Nucleus accumbens (tissue), 56 donors: ENCODE results near the gene PHLDB2.

Experiments
- DNase-seq, 56 donors: peaks; one replicate each; lab custom pipeline; 2025; lab: John Stamatoyannopoulos, UW

Gene PHLDB2

DNA sequence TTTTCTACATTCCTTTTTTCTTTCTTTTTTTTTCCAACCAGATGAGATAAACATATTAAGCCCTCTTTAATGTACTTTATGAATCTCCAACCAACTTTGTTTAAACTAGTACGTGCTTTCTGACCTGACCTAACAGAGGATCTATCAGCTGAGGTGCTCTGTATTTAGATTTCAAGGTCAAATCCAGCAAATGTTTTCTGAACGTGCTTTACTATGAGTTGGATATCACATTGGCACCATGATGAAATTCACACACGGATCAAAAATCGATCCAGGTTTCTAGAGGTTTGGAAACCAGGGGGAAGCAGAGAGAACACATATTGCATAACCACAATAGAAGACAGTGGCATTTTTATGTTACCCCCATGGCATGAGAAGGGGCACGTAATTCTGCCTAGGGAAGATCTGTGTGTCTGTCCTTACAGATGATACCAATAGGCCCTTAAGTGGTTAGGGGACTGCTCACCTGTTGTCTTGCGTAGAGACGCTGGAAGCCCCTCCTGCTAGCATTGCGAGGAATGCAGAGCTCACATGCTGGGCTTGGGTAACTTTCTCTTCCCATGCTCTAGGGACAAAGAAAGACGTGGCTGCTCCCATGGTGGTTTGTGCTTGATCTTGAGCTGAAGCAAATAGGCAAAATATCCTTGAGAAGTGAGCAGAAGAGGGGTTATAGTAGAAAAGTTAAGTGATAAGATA is 60.5 kb downstream of the PHLDB2 start:
- no peak for DNase-seq

GRCh38 chr3:111921181-111921580 is 62.1 kb downstream of the PHLDB2 start:
- DNase-seq, result no peak

DNA sequence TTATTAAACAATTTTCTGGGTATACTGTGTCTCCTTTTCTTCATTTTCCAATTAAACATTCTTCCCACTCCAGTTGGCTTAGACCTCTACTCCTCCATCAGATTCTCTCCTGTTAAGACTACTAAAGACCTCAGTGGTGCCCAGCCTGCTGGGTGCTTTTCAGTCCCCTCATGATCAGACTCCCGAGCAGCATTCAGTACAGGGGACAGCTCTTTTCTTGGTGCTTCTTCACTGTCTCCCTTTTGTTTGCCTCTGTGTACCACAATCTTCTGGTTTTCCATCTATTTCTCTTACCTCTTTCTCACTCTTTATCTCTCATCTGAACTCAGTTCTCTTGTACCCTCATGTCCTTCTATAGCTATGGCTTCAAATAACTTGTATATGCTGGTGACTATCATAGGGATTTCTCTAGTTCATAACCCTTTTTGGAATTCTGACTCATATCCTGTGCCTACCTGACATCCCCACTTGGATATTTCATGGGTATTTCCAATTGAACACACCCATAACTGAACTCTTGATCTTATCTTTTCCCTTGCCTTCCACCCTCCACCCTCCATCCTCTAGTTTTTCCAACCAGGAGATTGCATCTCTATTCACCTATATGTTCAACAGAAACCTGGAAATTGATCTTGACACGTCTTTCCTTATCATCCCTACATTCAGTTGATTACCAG is 64.2 kb downstream of the PHLDB2 start:
- DNase-seq, result no peak

- no peak for DNase-seq
Measured at GRCh38 chr3:111923806-111924205, 64.7 kb downstream of the PHLDB2 start.

- peak in 1 of 56 donors; percentile 1 for DNase-seq
Measured at GRCh38 chr3:111924283-111924682, 65.2 kb downstream of the PHLDB2 start.

GRCh38 chr3:111926266-111926676 is 67.2 kb downstream of the PHLDB2 start:
- DNase-seq, result no peak

GRCh38 chr3:111928613-111929012 is 69.5 kb downstream of the PHLDB2 start:
- DNase-seq, result no peak

GRCh38 chr3:111929484-111929883 is 70.4 kb downstream of the PHLDB2 start:
- DNase-seq, result no peak

- no peak for DNase-seq
Measured at GRCh38 chr3:111932946-111933345, 73.9 kb downstream of the PHLDB2 start.

DNA sequence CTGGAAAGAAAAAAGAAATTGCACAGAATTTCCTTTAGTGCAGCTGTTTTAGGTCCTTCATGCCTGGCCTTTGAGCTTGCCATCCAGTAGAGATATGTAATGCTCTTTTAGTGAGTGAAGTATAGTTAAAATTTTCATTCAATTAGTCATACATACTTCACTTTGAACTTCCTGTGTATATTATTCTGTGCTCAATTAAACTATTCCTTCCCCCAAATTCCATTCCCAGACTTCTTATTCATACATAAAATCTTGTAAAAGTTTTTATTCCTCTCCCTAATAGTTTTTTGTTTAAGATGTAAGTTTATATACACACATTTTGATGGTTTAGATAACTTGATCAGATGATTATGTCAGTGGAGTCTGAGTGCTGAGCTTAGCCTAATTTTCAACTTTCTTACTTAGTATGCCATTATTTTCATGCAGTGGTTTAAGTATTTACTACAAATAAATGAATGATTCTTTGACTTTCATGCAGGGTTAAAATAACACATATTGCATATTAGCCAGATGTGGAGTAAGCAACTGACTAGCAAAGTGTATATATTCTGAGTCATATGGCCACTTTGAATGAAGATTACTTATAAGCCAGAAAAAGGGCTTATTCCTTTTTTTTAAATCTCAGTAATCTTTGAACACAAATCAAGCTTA is 77.3 kb downstream of the PHLDB2 start:
- no peak for DNase-seq

DNA sequence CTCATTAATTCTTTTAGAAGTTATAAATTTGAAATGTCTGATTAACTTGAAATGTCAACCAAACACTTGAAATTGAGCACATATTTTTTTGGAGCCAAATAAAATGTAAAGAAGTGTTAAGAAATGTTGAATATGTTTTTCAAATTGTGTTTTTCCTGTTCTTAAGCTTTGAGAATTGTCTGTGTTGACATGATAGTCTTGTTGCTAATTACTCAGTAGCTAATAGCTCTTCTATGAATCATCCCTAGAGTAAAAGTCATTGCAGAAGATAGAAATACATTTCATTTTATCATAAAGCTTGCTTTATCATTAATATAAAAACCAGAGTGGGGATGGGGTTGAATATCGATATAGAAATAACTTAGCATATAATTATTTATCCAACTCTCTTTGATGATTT is 77.9 kb downstream of the PHLDB2 start:
- DNase-seq, result no peak

DNA sequence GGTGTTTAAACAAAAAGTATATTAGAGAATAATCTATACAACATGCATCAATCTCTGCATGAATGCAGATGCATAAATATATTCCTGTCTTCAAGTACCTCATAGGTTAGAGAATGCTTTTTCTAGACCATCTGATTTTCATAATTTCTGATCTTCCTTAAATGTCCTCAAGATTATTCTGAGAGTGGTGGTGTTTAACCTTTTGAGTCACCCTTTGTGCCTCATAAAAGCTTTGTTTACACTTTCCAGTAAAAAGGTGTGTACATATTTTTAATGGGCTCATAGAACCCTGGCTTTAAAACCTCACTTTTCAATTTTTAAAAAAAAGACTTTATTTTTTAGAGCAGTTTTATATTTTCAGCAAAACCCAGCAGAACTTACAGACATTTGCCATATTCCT is 78.8 kb downstream of the PHLDB2 start:
- no peak for DNase-seq

- DNase-seq, result no peak
Measured at GRCh38 chr3:111939873-111940272, 80.8 kb downstream of the PHLDB2 start.

- DNase-seq, result no peak
Measured at GRCh38 chr3:111943533-111943932, 84.5 kb downstream of the PHLDB2 start.

DNA sequence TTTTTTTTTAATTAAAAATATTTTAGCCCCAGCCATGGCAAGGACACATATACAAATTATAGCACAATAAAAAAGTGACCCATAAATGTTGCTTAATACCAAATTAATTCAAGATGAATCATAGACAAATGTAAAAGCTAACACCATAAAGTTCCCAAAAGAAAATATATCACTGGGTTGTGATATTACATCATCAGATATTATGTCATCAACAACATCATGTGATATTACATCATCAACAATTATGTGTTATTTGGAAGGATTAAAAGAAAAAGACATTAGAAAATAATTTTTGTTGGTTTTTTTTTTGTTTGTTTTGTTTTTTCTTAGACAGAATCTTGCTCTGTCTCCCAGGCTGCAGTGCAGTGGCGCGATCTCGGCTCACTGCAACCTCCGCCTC is 85.3 kb downstream of the PHLDB2 start:
- DNase-seq, result no peak

DNA sequence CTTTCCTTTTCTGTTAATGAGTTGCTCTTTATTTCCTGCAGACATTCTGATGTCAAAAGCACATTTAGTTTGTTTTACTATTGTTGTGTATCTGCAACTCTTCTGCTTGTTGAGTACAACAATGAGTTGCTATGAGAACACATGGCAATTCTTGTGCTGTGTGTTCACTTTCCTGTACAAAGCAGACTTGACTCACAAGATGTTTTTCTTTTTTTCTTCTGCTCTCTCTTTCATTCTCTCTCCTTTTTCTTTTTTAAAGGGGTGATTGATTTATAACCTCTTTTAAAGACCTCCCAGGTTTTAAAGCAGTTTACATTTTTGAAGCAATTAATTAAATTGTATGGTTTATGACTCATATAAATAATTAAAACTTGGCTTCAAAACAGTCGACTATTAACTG is 88.2 kb downstream of the PHLDB2 start:
- DNase-seq, result no peak

DNA sequence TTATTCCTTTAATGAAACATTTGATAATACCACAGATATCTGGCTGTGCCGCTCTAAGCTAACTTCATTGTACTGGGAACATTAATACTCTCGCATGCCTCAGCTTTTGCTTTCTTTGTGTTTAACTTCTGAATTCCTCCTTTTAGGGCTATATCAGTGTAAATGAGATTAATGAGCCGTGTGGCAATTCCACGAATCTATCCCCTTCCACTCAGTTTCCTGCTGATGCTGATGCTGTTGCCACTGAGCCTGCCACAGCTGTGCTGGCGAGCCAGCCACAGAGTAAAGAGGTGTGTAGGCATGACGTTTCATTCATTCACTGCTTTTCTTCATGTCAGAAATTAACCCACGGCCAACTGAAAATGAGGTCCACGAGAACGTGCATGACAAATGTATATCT is 89.7 kb downstream of the PHLDB2 start:
- no peak for DNase-seq

DNA sequence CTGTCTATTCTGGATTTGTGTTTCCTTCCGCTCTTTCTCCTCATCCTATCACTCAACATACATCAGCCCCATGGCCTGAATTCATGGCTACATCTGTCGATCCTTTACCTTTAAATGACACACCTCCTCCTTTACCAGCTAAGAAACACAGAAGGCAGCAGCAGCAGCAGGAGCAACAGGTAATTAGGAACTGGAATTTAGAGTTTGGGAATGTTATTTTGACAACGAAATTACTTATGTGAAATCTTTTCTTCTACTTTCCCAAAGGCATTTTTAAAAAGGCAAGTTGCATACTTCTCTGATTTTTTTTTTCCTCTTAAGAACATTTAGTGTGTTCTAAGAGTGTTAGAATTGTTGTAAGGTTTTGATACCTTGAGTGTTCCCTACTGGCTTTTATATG is 90.6 kb downstream of the PHLDB2 start:
- no peak for DNase-seq

DNA sequence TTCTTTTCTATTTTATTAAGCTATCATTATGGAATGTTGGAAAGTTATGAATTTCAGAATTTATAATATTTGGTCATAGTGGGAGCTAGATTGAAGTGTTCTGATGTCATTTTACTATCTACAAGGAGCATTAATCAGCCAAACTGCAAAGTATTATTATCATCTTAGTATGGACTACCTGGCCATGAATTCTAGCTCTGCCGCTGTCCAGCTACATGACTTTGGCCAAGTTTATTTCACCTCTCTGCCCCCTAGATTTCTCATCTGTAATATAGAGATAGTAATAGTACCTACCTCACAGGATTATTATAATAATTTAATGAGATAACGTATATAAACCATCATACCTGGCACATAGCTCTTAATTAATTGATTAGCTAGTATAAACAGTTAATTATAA is 92.0 kb downstream of the PHLDB2 start:
- no peak for DNase-seq

DNA sequence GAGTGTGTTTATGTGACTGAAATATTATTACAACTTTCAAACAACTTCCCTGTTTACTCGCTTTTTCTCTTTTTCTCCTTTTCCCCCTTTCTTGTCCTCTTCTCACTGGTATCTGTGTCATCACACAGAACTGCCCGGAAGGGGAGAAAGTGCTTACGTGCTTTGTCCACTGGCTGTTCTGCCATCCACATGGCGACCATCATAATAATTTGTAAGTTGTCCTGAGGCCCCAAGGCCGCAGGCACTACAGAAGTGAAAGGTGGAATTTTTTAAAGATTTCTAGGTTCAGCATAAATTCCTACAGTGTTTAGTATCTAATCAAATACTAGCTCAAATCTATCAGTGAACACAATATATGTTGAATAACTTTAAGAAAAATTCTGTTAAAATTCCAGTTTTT is 93.0 kb downstream of the PHLDB2 start:
- no peak for DNase-seq

DNA sequence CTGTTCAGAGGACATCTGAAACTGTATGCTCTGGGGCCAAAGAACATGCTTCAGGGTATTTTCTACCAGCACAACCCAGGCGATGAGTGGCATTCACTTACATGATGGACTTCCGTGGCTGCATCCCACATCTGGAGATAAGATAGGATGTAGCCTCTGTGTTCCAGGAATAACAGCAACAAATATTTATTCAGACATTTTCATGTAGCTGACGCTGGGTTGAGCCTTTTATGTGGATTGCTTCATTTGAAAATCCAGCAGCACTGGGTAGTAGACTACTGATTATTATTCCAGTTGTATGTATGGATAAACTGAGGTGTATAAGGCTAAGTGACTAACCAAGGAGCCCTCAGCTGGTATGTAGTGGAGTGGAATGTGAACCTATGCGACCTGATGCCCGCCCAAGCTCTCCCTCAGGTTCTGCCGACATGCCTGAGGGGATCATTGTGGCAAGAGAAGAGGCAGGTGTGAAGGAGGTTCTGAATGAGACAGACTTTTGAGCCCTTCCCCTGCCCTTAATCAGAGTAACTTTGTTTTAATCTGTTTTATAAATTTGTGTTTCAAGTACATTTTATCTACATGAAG is 93.9 kb downstream of the PHLDB2 start:
- DNase-seq, result no peak
